MG63 (cell line): ENCODE data around the gene SLC9A4. TPM values are rescaled to one million over a fixed set of nuclear protein-coding genes. Genes with fewer than 3 reads are reported as not detected.
"Not testable (repeated sequence)": the region's sequence is repeated elsewhere in the genome, so short reads cannot be mapped to it uniquely, and the experiment has no call there.

Experiments used
- DNase-seq: peaks from one replicate; pipeline ENCODE4 v3.0.0-alpha.2; 2020
- H3K27me3 ChIP-seq: fragments of 250-450 bp; sonication (Bioruptor Pico); 2 replicates; pipeline ENCODE4 v1.5.1; 2020; ENCODE audit warnings: mild to moderate bottlenecking, moderate library complexity
- H3K36me3 ChIP-seq: fragments of 250-450 bp; sonication (Bioruptor Pico); 2 replicates; pipeline ENCODE4 v1.5.1; 2020; ENCODE audit warnings: mild to moderate bottlenecking, moderate library complexity
- H3K4me3 ChIP-seq: fragments of 250-450 bp; sonication (Bioruptor Pico); 2 replicates; pipeline ENCODE4 v1.5.1; 2020; ENCODE audit warnings: mild to moderate bottlenecking, moderate library complexity
- H3K9me3 ChIP-seq: fragments of 250-450 bp; sonication (Bioruptor Pico); 2 replicates; pipeline ENCODE4 v1.5.1; 2020; ENCODE audit warnings: mild to moderate bottlenecking, moderate library complexity
- total RNA-seq: library from RNA; depleted of rRNA; stranded (reverse); fragments of >200 nt; shearing (Covaris generic); gene quantifications from 2 replicates; pipeline ENCODE4 v1.2.3, GENCODE V29; 2014; ENCODE audit warnings: low replicate concordance; rRNA removed

The SLC9A4 gene
- total RNA-seq, 1 experiment from 2014 or later = not detected

DNA sequence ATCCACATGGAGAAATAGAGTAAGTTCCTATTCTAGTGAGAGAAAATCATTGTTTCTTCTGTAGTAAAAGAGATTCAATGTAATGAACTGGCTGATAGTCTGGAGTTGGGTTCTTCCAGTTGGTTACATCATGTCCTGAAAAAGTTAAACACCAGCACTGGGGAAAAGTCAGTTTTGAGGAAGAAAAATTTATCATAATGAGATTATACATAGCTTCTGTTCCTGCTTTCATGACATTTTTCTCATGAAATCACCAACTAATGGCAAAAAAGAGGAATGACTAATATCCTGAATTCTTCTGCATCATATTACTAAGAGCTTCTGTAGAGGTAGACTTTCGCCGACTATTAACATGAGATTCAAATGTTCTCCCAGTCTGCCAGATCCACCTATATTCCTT lies 77.1 kb downstream of the SLC9A4 start:
- Histone ChIP-seq H3K27me3 (no peaks in the 10 kb centered on the region), H3K36me3 (no peaks in the 10 kb centered on the region), H3K4me3 (no peak overlapping the region), H3K9me3 (no peaks in the 10 kb centered on the region)
- DNase-seq = no peak

DNA sequence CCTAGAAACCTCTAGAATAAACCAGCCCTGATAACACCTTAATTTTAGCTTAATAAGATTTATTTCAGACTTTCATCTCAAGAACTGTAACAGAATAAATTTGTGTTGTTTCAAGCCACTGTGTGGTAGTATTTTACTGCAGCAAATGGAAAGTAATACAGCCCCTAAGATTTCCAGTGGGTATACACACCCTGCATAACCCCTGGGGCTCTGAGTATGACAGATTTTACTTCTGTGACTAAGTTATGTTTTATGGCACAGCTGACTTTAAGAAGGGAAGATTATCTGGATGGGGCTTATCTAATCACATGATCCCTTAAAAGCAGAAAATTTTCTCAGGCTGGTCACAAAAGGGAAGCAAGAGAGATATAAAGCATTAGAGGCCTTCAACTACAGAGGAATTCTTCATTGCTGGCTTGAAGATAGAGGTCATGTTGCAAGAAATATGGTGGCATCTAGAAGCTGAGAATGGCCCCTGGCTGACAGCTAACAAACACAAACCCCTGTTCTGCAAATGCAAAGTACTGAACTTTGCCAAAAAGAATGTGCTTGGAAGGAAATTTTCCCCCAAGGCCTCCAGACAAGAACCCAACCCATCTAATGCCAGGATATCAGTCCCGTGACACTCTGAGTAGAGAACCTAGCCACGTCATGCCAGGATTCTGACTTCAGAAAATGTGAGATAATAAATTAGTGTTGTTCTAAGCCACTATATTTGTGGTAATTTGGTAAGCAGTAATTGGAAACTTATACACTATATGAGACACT lies 78.5 kb downstream of the SLC9A4 start:
- Histone ChIP-seq H3K27me3 (no peaks in the 10 kb centered on the region), H3K9me3 (no peaks in the 10 kb centered on the region), H3K4me3 (no peak overlapping the region), H3K36me3 (no peaks in the 10 kb centered on the region)
- DNase-seq = no peak

GRCh38 chr2:102553601-102554000 lies 80.6 kb downstream of the SLC9A4 start:
- DNase-seq = no peak

GRCh38 chr2:102558463-102558862 lies 85.4 kb downstream of the SLC9A4 start:
- no peaks in the 10 kb centered on the region for H3K27me3 ChIP-seq
- no peaks in the 10 kb centered on the region for H3K36me3 ChIP-seq
- H3K4me3 ChIP-seq = no peak overlapping the region
- no peak for DNase-seq
- H3K9me3 ChIP-seq = no peaks in the 10 kb centered on the region

More at GRCh38 chr2:102553601-102554000, 80.6 kb downstream of the SLC9A4 start:
- H3K4me3 ChIP-seq = no peak overlapping the region
- H3K36me3 ChIP-seq = no peaks in the 10 kb centered on the region
- H3K9me3 ChIP-seq = no peaks in the 10 kb centered on the region
- no peaks in the 10 kb centered on the region for H3K27me3 ChIP-seq

DNA sequence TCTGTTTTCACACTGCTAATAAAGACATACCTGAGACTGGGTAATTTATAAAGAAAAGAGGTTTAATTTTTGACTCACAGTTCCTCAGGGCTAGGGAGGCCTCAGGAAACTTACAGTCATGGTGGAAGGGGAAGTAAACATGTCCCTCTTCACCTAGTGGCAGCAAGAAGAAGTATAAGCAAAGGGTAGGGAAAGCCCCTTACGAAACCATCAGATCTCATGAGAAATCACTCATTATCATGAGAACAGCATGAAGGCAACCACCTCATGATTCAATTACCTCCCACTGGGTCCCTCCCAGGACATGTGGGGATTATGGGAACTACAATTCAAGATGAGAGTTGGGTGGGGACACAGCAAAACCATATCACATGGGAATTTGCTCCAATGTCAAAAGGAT lies 89.5 kb downstream of the SLC9A4 start:
- DNase-seq, H3K27me3 ChIP-seq, H3K4me3 ChIP-seq, H3K36me3 ChIP-seq, H3K9me3 ChIP-seq: not testable (repeated sequence)

DNA sequence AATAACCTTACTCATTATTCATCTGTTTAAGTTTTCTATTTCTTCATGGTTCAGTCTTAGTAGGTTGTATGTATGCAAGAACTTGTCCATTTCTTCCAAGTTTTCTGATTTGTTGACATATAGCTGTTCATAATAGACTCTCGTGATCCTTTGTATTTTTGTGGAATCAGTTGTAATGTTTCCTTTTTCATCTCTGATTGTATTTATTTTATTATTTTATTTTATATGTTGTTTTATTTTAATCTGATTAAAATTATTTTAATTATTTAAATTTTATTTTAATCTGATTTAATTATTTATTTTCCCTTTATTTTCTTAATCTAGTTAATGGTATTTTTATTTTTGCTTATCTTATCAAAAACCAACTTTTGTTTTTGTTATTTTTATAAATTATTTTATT lies 102.9 kb downstream of the SLC9A4 start:
- no peaks in the 10 kb centered on the region for H3K9me3 ChIP-seq
- no peaks in the 10 kb centered on the region for H3K27me3 ChIP-seq
- no peak for DNase-seq
- no peaks in the 10 kb centered on the region for H3K36me3 ChIP-seq
- H3K4me3 ChIP-seq = no peak overlapping the region

GRCh38 chr2:102578376-102578775 lies 105.3 kb downstream of the SLC9A4 start:
- no peaks in the 10 kb centered on the region for H3K9me3 ChIP-seq
- H3K36me3 ChIP-seq = no peaks in the 10 kb centered on the region
- no peak overlapping the region for H3K4me3 ChIP-seq
- H3K27me3 ChIP-seq = no peaks in the 10 kb centered on the region
- DNase-seq = no peak

GRCh38 chr2:102581911-102582310 lies 108.9 kb downstream of the SLC9A4 start:
- H3K36me3 ChIP-seq = no peaks in the 10 kb centered on the region
- no peak for DNase-seq
- no peak overlapping the region for H3K4me3 ChIP-seq
- H3K9me3 ChIP-seq = no peaks in the 10 kb centered on the region
- H3K27me3 ChIP-seq = no peaks in the 10 kb centered on the region

DNA sequence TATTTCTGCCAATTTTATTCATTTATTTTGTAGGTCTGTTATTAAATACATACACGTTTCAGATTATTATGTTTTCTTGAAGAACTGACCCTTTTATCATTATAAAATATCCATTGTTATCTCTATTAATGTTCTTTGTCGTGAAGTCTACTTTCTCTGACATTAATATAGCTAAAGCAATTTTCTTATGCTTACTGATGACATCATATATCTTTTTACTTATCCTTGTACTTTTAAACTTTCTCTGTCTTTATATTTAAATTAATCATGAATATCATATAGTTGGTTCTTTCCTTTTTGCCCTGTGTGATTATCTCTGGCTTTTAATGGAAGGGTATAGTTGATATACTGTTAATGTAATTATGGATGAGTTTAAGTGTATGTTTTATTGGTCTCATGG lies 109.8 kb downstream of the SLC9A4 start:
- Histone ChIP-seq H3K9me3 (no peaks in the 10 kb centered on the region), H3K4me3 (no peak overlapping the region), H3K27me3 (no peaks in the 10 kb centered on the region), H3K36me3 (no peaks in the 10 kb centered on the region)
- DNase-seq = no peak

Other genes with a start within 250 kb of the SLC9A4 start
- gene IL1RL1, start 161.7 kb upstream of the SLC9A4 start, total RNA-seq = not detected in 2 replicates
- gene IL18R1, start 117.4 kb upstream of the SLC9A4 start, total RNA-seq = not detected in 2 replicates
- gene IL18RAP, start 50.1 kb upstream of the SLC9A4 start, total RNA-seq = not detected in 2 replicates
- not detected in 2 replicates for gene SLC9A2, start 146.3 kb downstream of the SLC9A4 start, total RNA-seq